Measurements from ENCODE around the gene BCL2L12. TPM values are rescaled to one million over a fixed set of nuclear protein-coding genes. Genes with fewer than 3 reads are reported as not detected.
A peak's percentile ranks its signal among the peaks of the same experiment; 100 is the strongest.
"Not testable (repeated sequence)": the region's sequence is repeated elsewhere in the genome, so short reads cannot be mapped to it uniquely, and the experiment has no call there.

The BCL2L12 gene
- total and polyA plus RNA-seq, 12 donors = 7.8 to 19.6 (median 9.8) TPM

GRCh38 chr19:49631610-49632192 is 34.0 kb upstream of the BCL2L12 start:
- Histone ChIP-seq H3K36me3 (peaks cover 0 to 40% (median 3%) of the 10 kb centered on the region in 9 donors), H3K4me1 (peaks cover 5 to 45% (median 28%) of the 10 kb centered on the region in 9 donors), H3K27me3 (no peaks in the 10 kb centered on the region), H3K4me3 (no peak overlapping the region), H3K27ac (peak overlapping the region in 2 of 10 donors; percentile 14 to 49), H3K9me3 (no peaks in the 10 kb centered on the region)
- intact Hi-C loops (cut with DNase I) = no loop called here
- 86 to 91% methylated on average over 19 of the region's 19 CpGs for WGBS, 2 donors
- DNase-seq (no peak), ATAC-seq (no peak)
- TF ChIP-seq CTCF (IDR thresholded peaks at IDR 0.05) = no peak

DNA sequence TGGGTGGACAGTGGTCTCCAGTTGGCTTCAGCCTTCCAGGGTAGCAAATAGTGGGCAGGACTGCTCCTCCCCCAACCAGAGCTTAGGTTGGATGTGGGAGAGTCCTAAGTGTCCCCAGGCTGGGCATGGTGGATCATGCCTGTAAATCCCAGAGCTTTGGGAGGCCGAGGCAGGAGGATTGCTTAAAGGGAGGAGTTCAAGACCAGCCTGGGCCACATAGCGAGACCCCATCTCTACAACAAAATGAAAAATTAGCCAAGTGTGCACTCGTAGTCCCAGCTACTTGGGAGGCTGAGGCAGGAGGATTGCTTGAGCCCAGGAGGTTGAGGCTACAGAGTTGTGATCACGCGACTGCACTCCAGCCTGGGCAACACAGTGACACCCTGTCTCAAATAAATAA is 33.2 kb upstream of the BCL2L12 start:
- no peak for DNase-seq
- TF ChIP-seq CTCF (IDR thresholded peaks at IDR 0.05) = no peak
- Histone ChIP-seq H3K4me3 (no peak overlapping the region), H3K9me3 (no peaks in the 10 kb centered on the region), H3K4me1 (peaks cover 5 to 54% (median 30%) of the 10 kb centered on the region in 9 donors), H3K36me3 (peaks cover 0 to 33% (median 3%) of the 10 kb centered on the region in 9 donors), H3K27ac (no peak overlapping the region), H3K27me3 (no peaks in the 10 kb centered on the region)
- WGBS, 2 donors = 96 to 99% methylated on average over 5 of the region's 5 CpGs
- ATAC-seq = no peak
- intact Hi-C loops (cut with DNase I) = no loop called here

DNA sequence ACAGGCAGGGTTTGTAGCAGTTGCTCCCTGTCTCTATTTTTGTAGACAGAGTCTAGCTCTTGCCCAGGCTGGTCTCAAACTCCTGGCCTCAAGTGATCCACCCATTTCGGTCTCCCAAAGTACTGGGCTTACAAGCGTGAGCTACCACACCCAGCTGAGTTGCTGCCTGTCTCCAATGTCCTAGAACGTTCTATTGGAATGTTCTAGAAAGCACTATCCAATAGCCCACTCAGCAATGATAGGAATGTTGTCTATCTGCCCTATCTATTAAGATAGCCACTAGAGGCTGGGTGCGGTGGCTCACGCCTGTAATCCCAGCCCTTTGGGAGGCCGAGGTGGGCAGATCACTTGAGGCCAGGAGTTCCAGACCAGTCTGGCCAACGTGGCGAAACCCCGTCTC is 32.5 kb upstream of the BCL2L12 start:
- WGBS, 2 donors = 69 to 72% methylated on average over 9 of the region's 9 CpGs
- not testable (repeated sequence) for ATAC-seq
- peaks cover 5 to 61% (median 33%) of the 10 kb centered on the region in 9 donors for H3K4me1 ChIP-seq

DNA sequence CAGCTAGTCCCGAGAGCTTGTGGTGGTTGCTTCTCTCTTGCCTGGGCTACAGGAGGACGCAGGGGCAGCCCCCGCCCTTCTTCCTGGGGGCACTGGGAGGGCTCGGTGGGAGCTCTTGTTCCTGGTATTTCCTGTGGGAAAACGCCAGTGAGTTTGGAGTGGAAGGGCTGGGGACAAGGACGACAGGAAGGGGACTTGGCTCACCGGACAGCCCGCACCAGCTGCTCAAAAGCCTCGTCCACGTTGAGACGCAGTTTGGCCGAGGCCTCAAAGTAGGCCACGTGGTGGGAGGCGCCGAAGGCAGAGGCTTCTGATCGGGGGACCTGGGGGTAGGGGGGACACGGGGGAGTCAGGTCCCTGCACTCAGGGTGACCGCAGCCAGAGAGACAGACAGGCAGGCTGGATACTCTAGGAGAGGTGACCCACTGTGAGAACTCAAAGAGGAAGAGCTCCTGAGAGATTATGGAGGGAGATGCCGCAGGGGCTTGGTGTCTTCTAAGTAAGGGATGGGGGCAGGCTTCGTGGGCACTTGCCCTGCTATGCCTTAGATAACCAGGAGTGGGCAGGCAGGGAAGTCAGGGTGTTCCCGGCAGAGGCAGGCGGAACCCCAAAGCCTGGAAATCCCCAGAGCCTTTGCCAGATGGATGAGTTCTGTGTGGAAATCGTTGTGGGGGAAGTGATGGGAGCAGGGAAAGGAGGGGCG is 30.1 kb upstream of the BCL2L12 start:
- no peak overlapping the region for H3K4me3 ChIP-seq
- no peaks in the 10 kb centered on the region for H3K9me3 ChIP-seq
- peaks cover 4 to 62% (median 43%) of the 10 kb centered on the region in 9 donors for H3K4me1 ChIP-seq
- no peak for DNase-seq
- H3K27me3 ChIP-seq = no peaks in the 10 kb centered on the region
- intact Hi-C loops (cut with DNase I) = loop anchor here in 3 of 10 donors (5.0 kb wide), 1 partner anchor 43 kb away; the partner anchor contains the start of gene PRR12 (in 3 of the 3)
- H3K27ac ChIP-seq = peak overlapping the region in 9 of 10 donors; percentile 14 to 66 (median 55)
- 41% methylated on average over 24 of the region's 24 CpGs for WGBS, 2 donors
- peaks cover 0 to 24% (median 3%) of the 10 kb centered on the region in 9 donors for H3K36me3 ChIP-seq
- TF ChIP-seq CTCF (IDR thresholded peaks at IDR 0.05) = no peak
- ATAC-seq = no peak

More for the DNA sequence above, 32.5 kb upstream of the BCL2L12 start:
- DNase-seq; H3K9me3 ChIP-seq; H3K27me3 ChIP-seq; H3K27ac ChIP-seq; H3K4me3 ChIP-seq; intact Hi-C loops (cut with DNase I): not testable (repeated sequence)
- peaks cover 0 to 28% (median 3%) of the 10 kb centered on the region in 9 donors for H3K36me3 ChIP-seq
